Keratinocyte (primary cell): ENCODE results near the gene GADD45G. TPM values are rescaled to one million over a fixed set of nuclear protein-coding genes. Genes with fewer than 3 reads are reported as not detected.

Experiments used
- DNase-seq: peaks from one replicate; pipeline ENCODE4 v3.0.0-alpha.2; 2011; ENCODE audit warnings: low read depth, missing footprints, low spot score
- FAIRE-seq: peaks from 2 replicates; lab custom pipeline; 2011; peaks lifted over from hg19 to GRCh38; lab: Jason Lieb, UNC
- H2AFZ ChIP-seq: 2 replicates; pipeline ENCODE4 v1.6.0; 2012; ENCODE audit warnings: low read length, control low read depth, inconsistent platforms; ENCODE audit not compliant: control insufficient read depth
- H3K27ac ChIP-seq: 2 replicates; pipeline ENCODE4 v1.5.1; 2011; ENCODE audit warnings: low read length; ENCODE audit not compliant: control insufficient read depth, insufficient read depth
- H3K27me3 ChIP-seq: 3 replicates; pipeline ENCODE4 v1.6.0; 2011; ENCODE audit warnings: low read length; ENCODE audit not compliant: control insufficient read depth, insufficient read depth; ENCODE audit errors: extremely low read depth
- H3K36me3 ChIP-seq, 2 experiments: 2 replicates in 1 of 2; 3 replicates in 1 of 2; pipeline ENCODE4 v1.5.1; 2011; ENCODE audit warnings: low read length in 2 of 2, mild to moderate bottlenecking in 1 of 2; ENCODE audit not compliant: control insufficient read depth in 2 of 2, insufficient read depth in 2 of 2; ENCODE audit errors: extremely low read depth in 1 of 2
- H3K4me1 ChIP-seq: 3 replicates; pipeline ENCODE4 v1.5.1; 2011; ENCODE audit warnings: low read length; ENCODE audit not compliant: control insufficient read depth, insufficient read depth; ENCODE audit errors: extremely low read depth
- H3K4me2 ChIP-seq: 3 replicates; pipeline ENCODE4 v1.6.0; 2011; ENCODE audit warnings: low read depth, low read length; ENCODE audit not compliant: control insufficient read depth, insufficient read depth; ENCODE audit errors: extremely low read depth
- H3K4me3 ChIP-seq, 3 experiments: fragments of 200-600 bp in 1 of 3; sonication (generic) in 1 of 3; 2 replicates in 2 of 3; 3 replicates in 1 of 3; pipeline ENCODE4 v1.5.1; 2011 to 2016; ENCODE audit warnings: low read length in 3 of 3, mild to moderate bottlenecking in 3 of 3, control low read depth in 2 of 3, inconsistent platforms in 1 of 3, low read depth in 1 of 3, mixed read lengths in 1 of 3, mixed run types in 1 of 3, moderate library complexity in 1 of 3; ENCODE audit not compliant: control insufficient read depth in 2 of 3, insufficient read depth in 2 of 3; ENCODE audit errors: extremely low read depth in 1 of 3
- H3K79me2 ChIP-seq: 2 replicates; pipeline ENCODE4 v1.6.0; 2012; ENCODE audit warnings: low read length; ENCODE audit not compliant: control insufficient read depth, insufficient read depth
- H3K9ac ChIP-seq: 3 replicates; pipeline ENCODE4 v1.6.0; 2011; ENCODE audit warnings: low read length; ENCODE audit not compliant: control insufficient read depth, insufficient read depth; ENCODE audit errors: extremely low read depth
- H3K9me1 ChIP-seq: 3 replicates; pipeline ENCODE4 v1.6.0; 2011; ENCODE audit warnings: low read length; ENCODE audit not compliant: control insufficient read depth, insufficient read depth; ENCODE audit errors: extremely low read depth
- H3K9me3 ChIP-seq: 2 replicates; pipeline ENCODE4 v1.5.1; 2012; ENCODE audit warnings: low read depth, low read length; ENCODE audit not compliant: control insufficient read depth
- H4K20me1 ChIP-seq: 3 replicates; pipeline ENCODE4 v1.6.0; 2011; ENCODE audit warnings: low read length; ENCODE audit not compliant: control insufficient read depth, insufficient read depth; ENCODE audit errors: extremely low read depth
- CTCF ChIP-seq, 3 experiments: IDR thresholded peaks in 1 of 3; conservative IDR thresholded peaks in 1 of 3; optimal IDR thresholded peaks in 1 of 3; 2 replicates in 2 of 3; 3 replicates in 1 of 3; pipeline versions ENCODE3 to v1.5.1; 2011; ENCODE audit warnings: low read length in 3 of 3, mild to moderate bottlenecking in 3 of 3, moderate library complexity in 2 of 3, control low read depth in 1 of 3, inconsistent platforms in 1 of 3; ENCODE audit not compliant: insufficient read depth in 2 of 3; ENCODE audit errors: extremely low read depth in 1 of 3
- EZH2 ChIP-seq: IDR thresholded peaks from one replicate; pipeline ENCODE4 v1.6.1; 2012; ENCODE audit warnings: inconsistent platforms, mild to moderate bottlenecking, low read length, moderate library complexity
- dilution Hi-C: fragments of 300-500 bp; cut with MboI; formaldehyde crosslinking; loops from one replicate; pipeline ENCODE4 v1.7.0; 2020; ENCODE audit warnings: low sequenced_read_pairs; ENCODE audit not compliant: extremely low pct_ligation_motif_present
- polyA plus RNA-seq, 5 experiments: library from polyadenylated mRNA; depleted of rRNA in 3 of 5; stranded (reverse) in 3 of 5; stranded (forward) in 1 of 5; unstranded in 1 of 5; fragments of >200 nt; gene quantifications; 1 replicate in 1 of 5; 2 replicates in 3 of 5; 3 replicates in 1 of 5; pipeline versions ENCODE4 v1.2.1 to v1.2.3, GENCODE V29; 2011 to 2012; ENCODE audit warnings: missing spikeins in 2 of 5, low read depth in 1 of 5, low replicate concordance in 1 of 5

GADD45G gene
- polyA plus RNA-seq, 1 donor (not counting 4 experiments of a cell fraction or from before 2014, with no cell fraction given): 0.05 TPM

DNA sequence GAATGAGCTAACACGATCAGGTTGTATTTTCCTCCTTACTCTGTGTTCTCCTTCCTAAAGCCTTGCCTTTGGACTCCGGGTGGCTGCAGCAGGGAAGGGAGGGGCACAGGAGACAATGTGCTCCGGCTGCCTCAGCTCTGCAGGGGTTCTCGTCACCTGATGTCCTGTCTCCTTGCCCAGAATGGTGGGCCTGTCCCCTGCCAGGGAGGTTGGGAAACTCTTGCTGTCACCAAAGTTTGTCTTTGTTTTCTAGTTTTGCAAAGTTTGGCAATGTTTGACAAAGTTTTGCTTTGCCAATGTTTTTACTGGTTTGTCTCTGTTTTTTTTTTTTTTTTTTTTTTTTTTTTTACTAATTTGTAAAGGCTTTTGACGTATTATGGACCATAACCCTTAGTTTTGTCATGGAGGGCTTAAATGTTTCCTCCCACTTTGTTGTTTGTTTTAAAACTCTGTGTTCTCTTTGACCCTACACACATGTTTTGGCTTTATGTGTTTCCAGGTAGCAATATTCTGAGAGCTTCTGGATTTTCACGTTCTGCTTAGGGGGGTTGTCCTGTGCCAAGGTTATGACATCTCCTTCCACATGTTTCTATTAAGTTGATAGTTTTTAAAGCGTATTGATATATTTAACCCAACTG lies 49.3 kb downstream of the GADD45G start:
- dilution Hi-C loops: no loop called here

DNA sequence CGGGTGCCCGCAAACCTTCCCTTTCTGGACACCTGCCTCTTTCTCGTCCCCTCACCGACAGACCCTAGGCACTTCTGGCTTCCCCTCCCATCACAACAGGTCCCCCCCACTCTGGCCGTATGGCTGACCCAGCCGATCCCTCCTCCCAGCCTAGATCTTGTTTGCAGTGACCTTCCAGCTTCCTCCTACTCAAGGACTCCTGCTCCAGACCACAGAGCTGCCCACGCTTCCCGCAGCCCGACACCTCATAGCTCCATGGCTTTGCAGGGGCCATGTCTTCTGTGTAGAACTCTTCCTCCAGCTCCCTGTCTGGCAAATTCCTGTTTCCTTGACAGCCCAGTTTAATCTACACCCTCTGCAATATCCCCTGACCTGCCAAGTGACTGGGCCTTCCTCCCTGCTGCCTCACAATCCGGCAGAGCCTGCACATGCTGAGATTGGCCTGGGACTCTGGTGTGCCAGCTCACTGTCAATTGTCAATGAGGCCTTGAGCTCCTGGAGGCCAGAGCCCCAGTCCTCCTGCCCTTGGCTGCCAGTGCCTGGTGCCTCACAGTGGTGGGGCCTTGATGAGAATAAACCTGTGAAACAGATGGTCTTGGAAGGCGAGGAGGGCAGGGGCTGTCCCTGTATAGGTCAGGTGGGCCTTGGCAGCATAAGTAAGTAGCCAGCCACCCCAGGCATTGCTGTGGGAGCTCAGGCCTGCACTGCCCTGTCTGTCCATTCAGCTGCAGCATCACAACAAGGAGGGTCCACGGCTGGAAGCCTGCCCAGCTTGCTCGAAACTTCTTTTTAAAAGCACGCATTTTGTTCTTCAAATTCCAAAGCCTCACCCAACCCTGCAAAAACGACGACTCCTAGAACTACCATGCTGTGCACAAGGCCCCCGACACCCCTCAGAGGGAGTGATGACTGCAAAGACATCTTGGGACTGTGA lies 50.5 kb downstream of the GADD45G start:
- H2AFZ ChIP-seq: no peak overlapping the region
- TF ChIP-seq EZH2 (no peak), CTCF (optimal IDR thresholded peaks at IDR 0.05 in 1 of 3, IDR thresholded peaks at IDR 0.05 in 1 of 3, conservative IDR thresholded peaks at IDR 0.05 in 1 of 3; ENCODE audit: extremely low read depth in 1 of 3, insufficient read depth in 2 of 3, low read length in 3 of 3) (no peak)
- no peak overlapping the region for H3K4me2 ChIP-seq
- H3K9ac ChIP-seq: no peak overlapping the region
- FAIRE-seq (no peak), DNase-seq (no peak)
- no peaks in the 10 kb centered on the region for H3K79me2 ChIP-seq
- dilution Hi-C loops: no loop called here
- no peaks in the 10 kb centered on the region for H3K36me3 ChIP-seq
- H3K27ac ChIP-seq: no peak overlapping the region
- H4K20me1 ChIP-seq: no peaks in the 10 kb centered on the region
- no peak overlapping the region for H3K4me3 ChIP-seq
- no peaks in the 10 kb centered on the region for H3K9me1 ChIP-seq
- H3K27me3 ChIP-seq: peaks cover 5% of the 10 kb centered on the region
- H3K9me3 ChIP-seq: no peaks in the 10 kb centered on the region
- no peaks in the 10 kb centered on the region for H3K4me1 ChIP-seq

More for the DNA sequence above, 49.3 kb downstream of the GADD45G start:
- FAIRE-seq (no peak), DNase-seq (no peak)
- no peaks in the 10 kb centered on the region for H4K20me1 ChIP-seq
- no peak overlapping the region for H3K9ac ChIP-seq
- no peaks in the 10 kb centered on the region for H3K4me1 ChIP-seq
- H3K27ac ChIP-seq: no peak overlapping the region
- no peaks in the 10 kb centered on the region for H3K27me3 ChIP-seq
- H3K36me3 ChIP-seq: no peaks in the 10 kb centered on the region
- TF ChIP-seq EZH2 (no peak), CTCF (optimal IDR thresholded peaks at IDR 0.05 in 1 of 3, IDR thresholded peaks at IDR 0.05 in 1 of 3, conservative IDR thresholded peaks at IDR 0.05 in 1 of 3; ENCODE audit: extremely low read depth in 1 of 3, insufficient read depth in 2 of 3, low read length in 3 of 3) (no peak)
- H3K4me3 ChIP-seq: no peak overlapping the region
- no peak overlapping the region for H2AFZ ChIP-seq
- H3K4me2 ChIP-seq: no peak overlapping the region
- H3K79me2 ChIP-seq: no peaks in the 10 kb centered on the region
- H3K9me1 ChIP-seq: no peaks in the 10 kb centered on the region
- no peaks in the 10 kb centered on the region for H3K9me3 ChIP-seq

Other genes starting within 250 kb of the GADD45G start
- 0.19 to 0.87 TPM (median 0.43 TPM) in 3 replicates for gene SEMA4D, start 106.9 kb upstream of the GADD45G start, polyA plus RNA-seq